HG02798 (cell line): ENCODE results near the gene TK2.
A peak's percentile ranks its signal among the peaks of the same experiment; 100 is the strongest.
"Not testable (repeated sequence)": the region's sequence is repeated elsewhere in the genome, so short reads cannot be mapped to it uniquely, and the experiment has no call there.

ENCODE experiments used
- ATAC-seq: cut with Tn5 transposase; IDR thresholded peaks from one replicate; pipeline ENCODE4 v1.9.1; 2021; ENCODE audit warnings: mild to moderate bottlenecking; ENCODE audit not compliant: unreplicated experiment, poor library complexity

The TK2 gene

DNA sequence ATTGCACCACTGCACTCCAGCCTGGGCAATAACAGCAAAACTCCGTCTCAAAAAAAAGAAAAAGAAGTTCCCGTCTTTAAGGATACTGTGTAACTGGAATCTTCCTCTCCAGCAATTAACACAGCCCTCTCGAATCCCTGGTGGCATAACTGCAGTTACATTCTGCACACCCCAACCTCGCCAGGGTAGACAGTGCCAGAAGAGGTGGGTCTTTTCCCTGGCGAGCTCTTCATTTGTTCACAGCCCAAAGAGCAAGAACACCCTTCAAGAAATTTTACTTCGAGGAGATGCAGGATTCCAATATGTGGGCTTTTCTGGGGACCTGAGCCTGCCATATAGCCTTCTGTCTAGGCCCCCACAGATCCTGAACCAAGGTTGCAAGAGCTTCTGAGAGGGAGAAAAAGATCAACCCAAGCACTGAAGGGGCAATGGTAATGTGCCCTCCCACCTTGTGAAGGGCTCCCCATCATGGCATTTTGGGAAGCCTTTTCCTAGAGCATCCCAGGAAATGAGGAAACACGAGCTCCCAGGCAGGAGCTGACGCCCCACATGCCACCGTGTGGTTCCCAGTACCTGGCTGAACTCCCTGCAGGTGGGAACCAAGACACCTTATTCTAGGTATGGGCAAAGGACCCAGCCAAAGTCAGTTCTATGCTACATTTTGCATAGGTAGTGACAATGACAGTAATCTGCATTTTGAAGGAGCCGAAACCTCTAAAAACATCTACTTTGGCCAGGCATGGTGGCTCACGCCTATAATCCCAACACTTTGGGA is 26.9 kb downstream of the TK2 start:
- ATAC-seq = no peak

DNA sequence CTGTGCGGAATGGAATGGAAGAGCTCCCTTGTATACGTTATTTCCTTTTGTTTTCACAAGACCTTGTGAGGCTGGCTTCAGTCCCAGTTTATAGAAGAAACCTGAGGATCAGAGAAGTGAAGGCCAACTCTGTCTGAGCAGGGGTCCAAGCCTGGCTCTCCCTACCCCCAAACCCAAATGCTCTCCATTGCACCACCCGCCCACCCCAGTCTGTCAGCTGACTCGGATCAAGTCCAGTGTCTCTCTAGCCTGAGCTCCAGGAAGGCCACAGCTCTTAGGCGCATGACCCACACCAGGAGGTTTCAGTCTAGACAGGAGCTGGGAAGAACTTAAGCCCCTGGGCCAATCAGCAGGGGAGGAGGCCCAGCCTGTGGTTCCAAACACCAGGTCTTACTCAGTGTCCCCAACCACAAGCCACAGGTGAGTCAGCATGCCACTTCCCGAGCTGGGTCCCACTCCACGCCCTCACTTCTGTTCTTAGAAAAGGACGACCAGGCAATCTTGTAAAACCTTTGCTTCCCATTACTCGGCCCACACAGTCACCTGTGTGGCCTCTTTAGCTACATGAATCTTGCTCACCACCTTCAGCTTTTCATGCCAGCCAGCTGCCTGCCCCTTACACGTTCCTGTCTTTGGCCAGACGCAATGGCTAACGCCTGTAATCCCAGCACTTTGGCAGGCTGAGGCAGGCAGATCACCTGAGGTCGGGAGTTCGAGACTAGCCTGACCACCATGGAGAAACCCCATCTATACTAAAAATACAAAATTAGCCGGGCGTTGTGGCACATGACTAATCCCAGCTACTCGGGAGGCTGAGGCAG is 27.8 kb downstream of the TK2 start:
- ATAC-seq = peak; percentile 48

DNA sequence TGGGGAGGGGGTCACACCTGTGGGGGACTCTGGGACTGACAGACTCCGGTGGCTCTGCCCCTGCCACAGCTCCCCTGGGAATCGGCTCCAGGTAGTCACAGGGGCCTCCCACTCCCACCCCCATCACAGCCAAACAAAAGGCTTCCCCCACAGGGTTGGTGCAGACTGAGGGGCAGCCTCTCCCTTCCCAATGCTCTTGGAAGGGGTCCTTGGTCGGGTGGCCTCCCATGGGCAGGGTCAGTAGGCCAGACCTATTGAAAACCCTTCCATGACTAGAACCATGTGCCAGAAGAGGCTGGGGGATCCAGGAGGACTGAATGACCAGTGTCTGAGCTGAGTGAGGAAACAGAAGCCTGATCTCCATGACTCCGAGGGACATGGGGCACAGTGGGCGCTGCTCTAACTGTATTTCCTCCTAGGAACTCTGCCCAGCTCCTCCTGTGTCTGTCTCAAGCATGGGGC is 28.6 kb downstream of the TK2 start:
- ATAC-seq = no peak

DNA sequence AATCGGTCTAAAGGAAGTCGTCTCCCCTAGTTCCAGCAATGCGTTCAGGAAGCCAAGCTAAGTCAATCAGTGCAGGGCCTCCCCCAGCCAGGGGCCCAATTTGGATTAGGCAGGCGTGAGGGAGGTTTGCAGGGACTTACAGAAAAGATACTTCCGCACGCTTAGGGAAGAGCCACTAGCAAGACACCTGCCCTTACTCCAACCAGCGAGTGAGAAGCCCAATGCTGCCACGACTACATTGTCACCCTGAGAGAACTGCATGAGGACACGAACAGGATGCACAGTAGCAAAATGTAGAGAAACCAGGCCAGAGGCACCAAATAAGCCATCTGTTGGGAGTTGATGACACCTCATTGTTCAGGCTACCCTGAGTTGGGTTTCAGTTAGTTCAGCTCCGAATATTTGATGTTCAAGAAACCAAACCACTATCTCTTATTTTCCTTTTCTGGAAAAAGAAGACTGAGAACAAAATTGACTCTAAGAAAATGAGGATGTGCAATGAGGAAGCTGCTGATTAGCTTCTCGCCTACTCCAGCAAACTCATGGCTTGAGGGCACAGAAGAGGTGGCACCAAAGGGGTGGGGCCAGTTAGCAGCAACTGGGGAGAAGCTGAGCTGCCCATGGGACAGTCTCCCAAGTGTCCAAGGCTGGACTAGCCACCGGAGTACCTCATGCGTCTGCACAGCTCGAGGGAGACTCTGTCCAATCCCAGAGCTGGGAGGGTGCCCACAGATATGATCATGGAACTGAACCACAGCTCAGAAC is 29.3 kb downstream of the TK2 start:
- no peak for ATAC-seq

DNA sequence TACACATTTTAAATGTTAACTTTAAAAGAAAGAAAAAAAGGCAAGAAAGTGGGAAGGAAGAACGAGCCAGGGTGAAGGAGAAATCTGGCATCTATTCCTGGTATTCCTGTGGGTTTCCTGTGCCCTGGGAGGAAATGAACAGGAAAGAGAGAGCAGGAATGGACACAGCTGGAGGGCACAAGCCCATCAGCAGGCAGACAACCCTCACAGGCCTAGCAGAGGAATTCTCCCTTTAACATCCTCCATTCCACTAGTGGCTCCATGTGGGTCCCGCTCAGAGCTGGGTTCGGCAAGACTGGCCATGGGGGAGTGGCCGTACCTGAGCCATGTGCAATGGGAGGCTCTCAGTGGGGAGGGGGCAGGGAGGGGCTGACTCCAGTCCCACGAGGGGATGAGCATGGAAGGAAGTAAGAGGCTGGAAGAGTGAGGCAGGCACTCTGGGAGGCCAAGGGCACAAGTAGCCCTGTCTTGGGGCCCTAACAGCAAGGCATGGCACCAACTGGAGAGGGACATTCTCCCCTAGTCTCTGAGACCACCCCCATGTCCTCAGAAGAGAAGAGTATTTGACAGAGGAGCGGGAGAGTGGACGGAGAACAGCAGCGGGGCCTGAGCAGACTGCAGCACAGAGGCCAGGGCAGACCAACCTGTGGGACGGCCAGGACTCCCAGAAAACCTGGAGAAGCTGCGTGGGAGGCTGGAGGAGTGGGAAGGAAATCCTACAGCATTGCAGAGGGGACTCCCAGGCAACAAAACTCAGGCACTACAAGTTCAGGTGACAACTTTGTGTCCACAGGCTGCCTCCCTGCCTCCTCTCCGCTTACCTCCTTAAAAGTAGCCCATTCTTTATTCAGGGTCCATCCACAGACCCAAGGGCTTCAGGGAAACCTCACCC is 30.2 kb downstream of the TK2 start:
- ATAC-seq = no peak

DNA sequence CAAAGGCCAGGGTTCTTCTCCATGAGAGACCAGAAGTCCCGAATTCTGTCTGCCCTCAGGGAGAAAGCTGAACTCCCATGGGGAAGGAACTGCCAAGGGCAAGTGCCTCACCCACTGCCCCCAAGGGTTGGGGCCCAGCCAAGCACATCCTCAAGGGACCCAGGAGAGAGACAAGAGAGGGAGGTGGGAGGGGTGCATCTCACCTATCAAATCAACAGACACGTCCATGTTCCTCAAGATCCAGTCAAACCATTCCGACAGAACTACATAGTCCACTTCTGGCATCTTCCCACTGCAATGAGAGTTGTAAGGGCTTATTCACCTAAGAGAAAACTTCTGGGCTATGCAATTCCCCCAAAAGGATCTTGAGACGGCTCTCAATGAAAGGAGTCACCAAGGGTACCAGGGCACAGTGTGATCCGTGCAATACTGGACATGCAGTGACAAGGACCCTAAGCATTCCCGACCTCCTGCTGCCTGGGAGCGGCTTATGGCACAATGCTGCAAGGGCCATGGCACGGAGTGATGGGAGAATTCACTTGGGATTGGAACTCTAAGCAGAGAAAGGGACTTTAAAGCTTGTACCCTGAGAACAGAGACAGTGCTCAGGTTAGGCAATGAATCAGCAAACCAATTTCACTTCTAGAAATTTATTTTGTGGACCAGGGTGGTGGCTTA is 32.2 kb downstream of the TK2 start:
- no peak for ATAC-seq

DNA sequence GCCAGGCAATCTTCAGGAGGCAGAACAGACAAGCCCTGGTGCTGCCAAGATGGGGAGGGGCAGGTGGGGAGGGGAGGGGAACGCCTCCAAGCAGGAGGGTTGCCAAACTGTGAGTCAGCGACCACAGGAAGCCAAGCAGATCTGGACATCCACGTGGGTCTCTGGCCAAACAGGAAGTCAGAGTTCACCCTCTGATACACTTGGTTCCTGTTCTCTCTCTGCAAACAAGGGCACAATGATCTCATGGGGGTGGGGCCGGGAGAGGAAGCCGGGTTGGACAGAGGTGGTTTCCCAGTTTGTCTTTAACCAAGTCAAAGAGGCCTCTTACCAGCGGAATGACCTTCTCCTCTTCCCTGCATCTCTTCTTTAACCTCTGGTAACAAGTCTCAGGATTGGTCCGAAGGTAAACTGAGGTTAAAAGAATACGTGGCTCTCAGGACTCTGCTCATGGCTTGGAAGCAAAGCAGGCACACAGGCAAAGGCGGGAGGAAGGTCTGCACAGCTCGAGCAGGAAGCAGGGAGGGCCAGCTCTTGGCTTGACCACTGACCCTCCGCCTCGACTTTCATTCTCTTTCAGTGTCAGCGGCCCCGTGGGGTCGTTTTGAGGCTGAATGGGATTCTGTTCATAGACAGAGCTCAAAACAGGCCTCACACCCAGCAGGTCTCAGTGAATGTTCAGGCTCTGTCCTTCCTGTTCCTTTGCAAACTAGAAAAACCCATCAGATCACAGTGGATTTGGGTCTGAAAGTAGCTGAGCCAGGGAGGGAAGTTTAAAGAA is 32.9 kb downstream of the TK2 start:
- peak; percentile 99 for ATAC-seq

DNA sequence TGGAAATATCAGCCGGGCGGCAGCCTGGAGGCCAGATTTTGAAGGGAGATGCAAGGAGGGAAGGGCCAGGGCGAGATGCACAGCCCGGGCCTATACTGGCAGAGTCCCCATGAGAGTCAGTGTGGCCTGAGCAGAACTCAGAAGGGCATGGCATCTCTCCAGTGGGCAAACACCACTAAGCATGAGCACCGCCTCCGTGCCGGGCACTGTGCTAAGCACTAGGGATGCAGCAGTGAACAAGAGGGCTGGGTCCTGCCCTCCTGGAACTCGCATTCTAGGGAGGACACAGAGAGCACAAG is 33.5 kb downstream of the TK2 start:
- ATAC-seq = no peak

DNA sequence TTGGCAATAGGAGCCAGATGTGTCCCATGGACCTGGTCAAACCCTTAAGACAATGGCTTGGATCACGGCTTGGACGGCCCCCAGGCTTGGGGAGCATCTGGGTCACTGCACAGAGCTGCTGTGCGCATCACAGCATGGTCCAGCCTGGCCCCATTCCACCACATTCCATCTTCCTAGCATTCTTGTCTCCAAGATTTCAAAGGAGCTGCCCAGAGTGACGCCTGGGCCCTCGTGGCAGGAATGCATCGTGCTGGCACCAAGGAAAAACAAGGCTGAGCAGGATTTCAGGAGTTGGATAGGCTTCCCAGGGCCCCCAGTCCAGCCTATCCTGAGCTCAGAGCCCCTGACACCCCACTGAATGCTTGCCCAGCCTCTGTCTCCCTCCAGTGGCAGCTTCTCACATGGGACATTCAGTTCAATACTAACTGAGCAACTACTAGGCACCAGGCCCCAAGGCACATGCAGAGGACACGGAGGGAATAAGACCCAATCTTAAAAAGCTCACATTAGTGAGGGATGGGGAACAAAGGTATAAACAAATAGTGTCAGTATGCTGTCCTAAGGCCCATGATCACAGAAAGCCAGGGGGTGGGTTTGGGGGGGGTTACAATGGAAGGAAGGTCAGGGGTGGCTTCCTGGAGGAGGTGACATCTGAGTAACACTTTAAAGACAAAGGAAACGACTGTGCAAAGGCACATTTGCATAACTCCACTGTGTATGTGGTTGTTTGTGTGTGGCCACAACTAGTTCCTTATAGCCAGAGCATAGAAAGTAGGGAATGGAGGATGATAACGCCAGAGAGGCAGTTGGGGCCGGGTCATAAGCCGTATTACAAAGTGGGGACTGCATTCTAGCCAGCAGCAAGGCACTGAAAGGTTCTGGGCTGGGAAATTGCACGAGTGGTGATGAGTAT is 34.1 kb downstream of the TK2 start:
- no peak for ATAC-seq

DNA sequence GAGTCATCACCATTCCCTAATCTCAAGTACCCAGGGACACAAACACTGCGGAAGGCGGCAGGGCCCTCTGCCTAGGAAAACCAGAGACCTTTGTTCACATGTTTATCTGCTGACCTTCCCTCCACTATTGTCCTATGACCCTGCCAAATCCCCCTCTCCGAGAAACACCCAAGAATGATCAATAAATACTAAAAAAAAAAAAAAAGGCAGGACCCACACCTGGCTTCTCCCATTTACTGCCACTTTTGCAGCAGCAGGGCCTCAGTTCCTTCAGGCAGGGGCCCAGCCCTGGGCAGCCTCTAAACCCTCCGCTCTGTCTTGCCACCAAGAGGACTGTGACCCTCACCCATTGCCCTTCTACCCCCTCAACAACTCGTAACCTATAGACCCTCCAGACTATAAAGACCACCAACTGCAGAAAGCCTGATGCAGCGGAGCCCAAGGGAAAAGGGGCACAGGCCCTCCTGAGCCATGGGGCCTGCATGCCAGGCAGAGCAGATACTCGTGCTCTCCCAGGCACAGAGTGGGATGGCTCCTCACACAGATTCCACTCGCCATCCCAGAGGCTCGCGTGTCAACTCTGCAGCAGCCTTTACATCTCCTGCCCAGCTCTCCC is 34.8 kb downstream of the TK2 start:
- ATAC-seq = not testable (repeated sequence)

DNA sequence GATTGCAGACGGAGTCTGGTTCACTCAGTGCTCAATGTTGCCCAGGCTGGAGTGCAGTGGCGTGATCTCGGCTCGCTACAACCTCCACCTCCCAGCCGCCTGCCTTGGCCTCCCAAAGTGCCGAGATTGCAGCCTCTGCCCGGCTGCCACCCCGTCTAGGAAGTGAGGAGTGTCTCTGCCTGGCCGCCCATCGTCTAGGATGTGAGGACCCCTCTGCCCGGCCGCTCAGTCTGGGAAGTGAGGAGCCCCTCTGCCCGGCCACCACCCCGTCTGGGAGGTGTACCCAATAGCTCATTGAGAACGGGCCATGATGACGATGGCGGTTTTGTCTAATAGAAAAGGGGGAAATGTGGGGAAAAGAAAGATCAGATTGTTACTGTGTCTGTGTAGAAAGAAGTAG is 35.5 kb downstream of the TK2 start:
- ATAC-seq = not testable (repeated sequence)

DNA sequence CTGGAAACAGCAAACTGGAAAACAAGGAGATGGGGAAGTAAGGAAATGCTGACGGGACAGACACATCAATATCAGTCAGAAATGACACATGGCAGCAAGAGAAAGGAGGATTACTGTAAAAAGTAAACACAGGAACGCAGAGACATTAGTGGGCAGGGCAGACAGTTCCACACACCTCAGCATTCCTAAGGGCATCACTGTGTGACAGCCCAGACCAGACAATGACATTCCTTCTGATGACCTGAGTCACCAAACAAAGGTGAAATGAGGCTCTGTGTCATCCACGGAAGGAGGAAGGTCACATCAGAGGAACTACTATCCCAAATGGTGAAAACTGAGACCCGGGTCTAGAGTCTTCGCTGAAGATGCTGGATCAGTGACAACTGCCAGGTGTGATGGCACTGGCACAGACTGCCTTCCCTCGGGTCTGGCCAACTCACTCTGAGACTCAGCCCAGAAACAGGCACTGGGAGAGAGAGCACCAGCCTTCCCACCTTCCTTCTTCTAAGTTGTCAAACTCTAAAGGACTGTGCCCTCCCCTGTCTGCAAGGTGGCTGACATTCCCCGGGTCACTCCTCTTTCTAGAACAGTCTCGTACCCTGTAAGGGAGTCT is 36.7 kb downstream of the TK2 start:
- no peak for ATAC-seq

DNA sequence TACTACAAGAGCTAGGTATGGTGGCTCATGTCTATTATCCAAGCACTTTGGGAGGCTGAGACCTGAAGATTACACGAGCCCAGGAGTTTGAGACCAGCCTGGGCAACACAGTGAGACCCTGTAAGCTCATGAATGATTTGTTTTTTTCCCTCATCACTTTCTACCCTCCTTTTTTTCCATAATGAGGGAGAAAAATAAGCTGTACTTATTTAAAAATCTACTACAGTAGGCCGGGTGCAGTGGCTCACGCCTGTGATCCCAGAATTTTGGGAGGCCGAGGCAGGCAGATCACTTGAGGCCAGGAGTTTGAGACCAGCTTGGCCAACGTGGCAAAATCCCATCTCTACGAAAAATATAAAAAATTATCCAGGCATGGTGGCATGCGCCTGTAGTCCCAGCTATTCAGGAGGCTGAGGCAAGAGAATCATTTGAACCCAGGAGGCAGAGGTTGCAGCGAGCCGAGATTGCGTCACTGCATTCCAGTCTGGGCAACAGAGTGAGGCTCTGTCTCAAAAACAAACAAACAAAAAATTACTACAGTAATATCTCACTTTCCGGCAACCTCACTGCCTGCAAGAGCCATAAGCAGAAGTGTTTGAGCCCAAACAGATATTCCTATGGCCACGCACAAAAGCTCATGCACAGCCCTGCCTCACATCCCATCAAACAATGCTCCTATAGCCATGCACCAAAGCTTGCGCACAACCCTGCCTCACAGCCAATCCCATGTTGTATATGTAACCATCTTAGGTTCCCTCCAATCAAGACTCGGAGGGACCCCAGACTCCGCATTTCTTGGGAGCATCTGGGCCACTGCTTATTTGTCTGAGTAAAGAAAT is 37.4 kb downstream of the TK2 start:
- ATAC-seq = no peak

DNA sequence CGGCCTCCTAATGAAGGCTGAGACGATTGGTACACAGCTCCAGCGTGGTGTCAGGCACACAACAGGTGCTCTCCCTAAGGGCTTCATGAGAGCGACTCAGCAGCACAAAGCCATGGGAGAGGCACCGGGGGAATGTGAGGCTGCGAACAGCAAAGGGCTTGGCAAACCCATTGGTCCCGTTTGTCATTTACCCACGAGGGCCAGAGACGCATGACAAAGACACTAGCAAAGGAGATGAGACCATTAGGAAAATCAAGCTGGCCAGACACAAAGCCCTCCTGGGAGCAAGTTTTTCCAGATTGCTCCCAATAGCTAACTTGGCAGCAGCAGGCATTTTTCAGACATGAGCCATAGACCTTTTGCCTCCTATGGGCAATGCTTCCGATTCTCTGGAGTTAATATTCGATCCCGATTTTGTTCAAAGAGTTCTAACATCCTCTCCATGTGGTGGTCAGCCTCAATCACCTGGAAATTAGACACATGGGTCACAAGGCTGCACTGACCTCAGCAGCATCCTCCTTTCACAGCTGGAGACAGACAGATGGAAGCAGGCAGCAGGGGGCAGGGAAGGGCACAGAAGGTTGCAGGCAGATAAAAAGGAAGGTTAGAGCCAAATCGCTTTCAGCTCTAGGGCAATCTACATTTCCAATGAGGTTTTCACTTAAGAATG is 38.2 kb downstream of the TK2 start:
- ATAC-seq = no peak

DNA sequence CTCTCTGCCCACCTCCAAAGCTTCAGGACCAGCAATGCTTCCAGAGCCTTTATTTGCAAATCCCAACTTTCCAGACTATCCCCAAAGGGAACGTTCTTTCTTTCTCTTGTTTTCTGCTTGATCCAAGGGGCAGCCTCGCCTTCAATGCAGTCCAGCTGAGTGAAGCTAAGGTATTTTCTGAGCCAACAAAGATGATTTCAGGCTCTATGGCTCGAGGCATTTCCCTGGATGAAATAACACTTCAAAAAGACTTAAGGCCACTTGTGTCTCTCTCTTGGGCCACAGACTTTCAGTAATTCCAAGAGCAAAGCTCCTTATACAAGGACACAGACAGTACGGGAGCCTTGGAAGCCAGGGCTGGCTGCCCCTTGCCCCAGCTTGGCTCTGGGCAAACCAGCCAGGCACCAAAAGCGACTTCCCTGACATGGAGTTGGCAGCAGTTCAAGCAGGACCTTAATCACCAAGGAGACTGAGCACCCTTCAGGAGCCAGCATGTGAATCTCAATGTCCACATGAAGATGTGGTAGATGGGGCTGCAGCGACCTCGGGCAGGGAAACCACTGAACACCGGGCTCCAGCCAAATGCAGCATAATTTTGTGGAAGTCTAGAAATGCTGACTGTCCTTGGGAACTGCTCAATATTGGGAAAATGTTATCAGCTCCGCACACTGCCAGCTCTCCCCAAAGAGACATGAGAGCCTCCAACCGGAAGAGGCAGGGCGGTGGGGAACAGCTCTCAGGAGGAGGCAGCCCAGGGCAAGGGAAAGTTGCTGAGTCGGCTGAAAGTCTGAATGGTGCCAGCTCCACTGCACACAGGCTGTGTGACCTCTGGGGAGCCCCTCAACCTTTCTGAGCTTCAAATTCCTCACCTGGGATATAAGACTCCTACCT is 39.0 kb downstream of the TK2 start:
- ATAC-seq = no peak
